HG03045 (cell line): ENCODE measurements around the gene CCDC102A.
A peak's percentile ranks its signal among the peaks of the same experiment; 100 is the strongest.

Source experiments
- ATAC-seq: cut with Tn5 transposase; IDR thresholded peaks from one replicate; pipeline ENCODE4 v1.9.1; 2021; ENCODE audit warnings: mild to moderate bottlenecking, moderate library complexity; ENCODE audit not compliant: unreplicated experiment

The CCDC102A gene

GRCh38 chr16:57525761-57526160 is 10.6 kb downstream of the CCDC102A start:
- ATAC-seq = no peak

GRCh38 chr16:57522960-57523359 is 13.4 kb downstream of the CCDC102A start:
- ATAC-seq = no peak

- peak; percentile 55 for ATAC-seq
These were observed 16.5 kb downstream of the CCDC102A start for GRCh38 chr16:57519796-57520360.

DNA sequence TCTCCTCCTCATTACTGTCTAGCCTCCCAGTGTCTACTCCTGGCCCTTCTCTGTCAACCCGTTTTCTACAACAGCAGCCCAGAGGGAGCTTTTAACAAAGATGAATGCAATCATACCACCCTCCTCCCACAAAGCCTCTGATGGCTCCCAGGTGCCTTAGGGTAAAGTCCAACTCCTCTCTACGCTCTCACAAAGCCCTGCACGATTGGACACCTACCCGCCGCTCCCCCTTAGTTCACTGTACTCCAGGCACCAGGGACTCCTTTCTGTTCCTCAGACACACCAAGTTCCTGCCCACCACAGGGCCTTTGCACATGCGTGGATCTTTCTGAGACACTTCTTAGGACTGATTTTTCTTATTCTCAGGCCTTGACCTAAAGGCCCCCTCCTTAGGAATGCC is 17.4 kb downstream of the CCDC102A start:
- no peak for ATAC-seq

GRCh38 chr16:57518520-57518919 is 17.9 kb downstream of the CCDC102A start:
- ATAC-seq = no peak

DNA sequence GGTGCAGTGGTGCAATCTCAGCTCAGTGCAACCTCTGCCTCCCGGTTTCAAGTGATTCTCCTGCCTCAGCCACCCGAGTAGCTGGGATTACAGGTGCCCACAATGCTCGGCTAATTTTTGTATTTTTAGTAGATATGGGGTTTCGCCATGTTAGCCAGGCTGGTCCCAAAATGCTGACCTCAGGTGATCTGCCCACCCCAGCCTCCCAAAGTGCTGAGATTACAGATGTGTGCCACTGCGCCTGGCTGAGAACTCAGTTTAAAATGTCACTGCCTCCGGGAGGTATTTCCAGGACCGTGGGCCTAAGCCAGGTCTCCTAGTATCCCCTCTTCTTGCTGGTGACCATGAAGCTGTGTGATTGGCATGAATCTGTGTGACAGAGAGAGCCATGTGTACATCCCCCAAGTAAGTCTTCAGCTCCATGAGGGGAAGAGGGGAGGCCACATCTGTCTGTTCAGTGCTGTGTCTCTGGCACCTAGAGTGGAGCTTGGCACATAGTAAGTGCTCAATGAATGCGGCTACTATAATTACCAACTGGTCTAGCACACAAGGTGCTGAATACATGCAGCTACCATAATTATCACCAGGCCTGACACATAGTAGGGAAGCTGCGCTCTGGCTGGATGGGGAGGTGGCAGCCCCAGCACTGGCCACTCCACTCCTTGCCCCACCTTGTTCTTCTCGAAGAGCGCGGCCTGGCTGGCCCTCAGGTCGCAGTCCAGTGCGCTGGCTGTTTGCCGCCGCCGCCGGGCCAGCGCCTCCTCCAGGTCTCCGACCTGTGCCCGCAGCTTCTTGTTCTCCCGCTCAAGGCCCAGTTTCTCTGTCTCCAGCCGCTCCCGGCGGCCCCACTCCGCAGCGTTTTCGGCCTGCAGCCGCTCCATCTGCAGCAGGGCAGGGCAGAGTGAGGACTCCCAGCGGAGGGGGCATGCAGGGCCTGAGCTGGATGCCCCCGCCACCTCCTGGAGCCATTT is 18.7 kb downstream of the CCDC102A start:
- ATAC-seq = no peak

DNA sequence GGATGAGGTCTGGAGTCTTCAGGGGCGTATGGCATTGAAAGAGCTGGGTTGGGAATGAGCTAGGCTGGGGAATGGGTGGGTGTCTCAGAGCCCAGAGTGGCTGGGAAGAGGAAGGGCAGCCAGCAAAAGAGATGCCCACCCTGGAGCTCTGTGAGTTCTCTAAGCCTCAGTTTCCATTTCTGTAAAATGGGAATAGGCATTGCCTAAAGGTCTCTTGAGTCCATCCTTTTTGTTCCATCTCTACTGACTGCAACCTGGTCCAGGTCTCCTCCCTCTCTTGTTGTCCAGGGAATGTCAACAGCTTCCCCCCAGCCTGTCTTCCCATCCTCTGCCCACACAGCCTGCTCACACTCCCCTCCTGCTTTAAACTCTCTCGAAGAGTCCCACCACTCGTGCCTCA is 19.6 kb downstream of the CCDC102A start:
- ATAC-seq = no peak

- no peak for ATAC-seq
These were observed 20.1 kb downstream of the CCDC102A start for GRCh38 chr16:57516176-57516725.

GRCh38 chr16:57514791-57515600 is 21.4 kb downstream of the CCDC102A start:
- ATAC-seq = no peak

DNA sequence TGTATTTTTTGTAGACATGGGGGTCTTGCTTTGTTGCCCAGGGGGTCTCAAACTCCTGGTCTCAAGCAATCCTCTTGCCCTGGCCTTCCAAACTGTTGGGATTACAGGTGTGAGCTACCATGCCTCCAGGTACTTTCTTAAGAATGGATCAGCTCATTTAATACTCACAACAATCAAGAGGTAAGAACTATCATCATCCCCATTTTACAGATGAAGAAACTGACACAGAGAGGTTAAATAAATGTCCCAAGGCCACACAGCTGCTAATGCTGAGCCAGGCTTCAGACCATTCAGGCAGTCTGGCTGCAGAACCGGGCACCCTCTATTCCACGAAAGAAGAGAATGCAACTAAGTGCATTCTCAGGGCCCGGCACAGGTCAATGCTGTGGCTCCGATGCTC is 22.0 kb downstream of the CCDC102A start:
- ATAC-seq = no peak

- no peak for ATAC-seq
These were observed 22.8 kb downstream of the CCDC102A start for GRCh38 chr16:57513371-57514102.

DNA sequence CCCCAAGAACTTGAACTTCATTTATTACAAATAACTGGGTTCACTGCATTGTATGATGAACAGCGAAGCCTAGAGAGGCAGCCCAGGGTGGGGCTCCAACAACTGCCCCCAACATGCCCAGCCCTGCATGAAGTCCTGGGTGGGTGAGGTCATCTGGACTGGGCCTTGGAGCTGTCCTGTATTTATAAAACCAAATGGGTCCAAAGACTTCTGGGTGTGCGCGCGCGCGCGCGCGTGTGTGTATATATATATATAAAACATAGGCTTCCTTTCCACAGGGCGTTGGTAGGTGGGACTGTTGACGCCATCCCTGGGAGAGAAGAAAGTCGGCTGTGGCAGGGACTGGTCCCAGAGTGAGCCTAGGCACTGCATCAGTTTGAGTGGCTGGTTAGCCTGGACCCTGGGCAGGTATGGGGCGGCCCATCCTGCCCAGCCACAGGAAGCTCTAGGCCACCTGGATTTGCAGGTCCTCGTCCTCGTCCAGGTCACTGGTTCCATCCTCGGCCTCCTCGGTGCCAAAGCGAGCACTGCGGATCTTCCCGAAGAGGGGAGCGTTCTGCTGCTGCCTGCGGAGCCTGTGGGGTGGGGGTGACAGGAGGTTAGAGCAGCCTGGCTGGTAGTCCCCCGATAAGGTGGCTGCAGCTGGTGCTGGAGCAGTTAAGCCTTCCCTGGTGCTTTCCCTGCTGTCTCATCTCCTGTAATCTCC is 23.9 kb downstream of the CCDC102A start:
- ATAC-seq = no peak

DNA sequence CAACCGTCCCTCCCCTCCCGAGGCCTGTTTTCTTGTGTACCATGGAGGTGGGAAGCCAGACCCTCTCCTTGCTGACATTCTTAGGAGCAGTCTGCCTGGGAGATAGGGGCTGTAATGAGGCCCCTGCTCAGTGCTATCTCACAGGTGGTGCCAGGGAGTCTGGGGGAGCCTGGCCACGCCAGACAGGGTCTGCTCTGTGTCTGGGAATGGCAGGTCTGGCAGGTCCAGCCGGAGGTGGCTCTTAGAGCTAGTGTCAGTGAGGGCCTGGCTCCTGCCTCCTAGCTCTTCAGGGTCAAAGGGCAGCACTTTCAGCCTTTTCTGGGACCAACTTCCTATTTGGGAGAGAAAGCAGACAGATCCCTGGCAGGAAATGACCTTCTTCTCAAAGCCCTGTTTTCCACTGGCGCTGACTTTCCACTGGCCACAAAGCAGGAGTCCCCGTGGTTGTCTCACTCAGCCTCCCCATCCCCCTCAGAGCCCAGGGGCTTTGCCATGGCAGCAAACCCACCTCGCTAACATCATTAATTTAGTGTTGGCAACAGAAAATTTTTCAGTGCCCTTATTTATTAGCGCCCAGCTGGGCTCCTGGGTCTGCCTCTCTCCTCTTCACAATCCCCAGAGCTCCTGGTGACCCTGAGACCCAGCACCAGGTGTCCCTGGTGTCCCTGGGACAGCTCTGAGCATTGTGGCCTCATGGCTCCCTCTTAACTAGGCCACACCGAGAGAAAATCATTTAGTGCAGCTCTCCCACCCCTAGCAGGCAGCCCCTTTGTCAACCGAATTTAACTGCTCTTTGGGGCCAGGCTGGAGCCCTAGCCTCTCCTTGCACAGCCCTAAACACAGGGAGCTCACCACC is 26.1 kb downstream of the CCDC102A start:
- no peak for ATAC-seq

GRCh38 chr16:57509231-57509923 is 27.0 kb downstream of the CCDC102A start:
- no peak for ATAC-seq

DNA sequence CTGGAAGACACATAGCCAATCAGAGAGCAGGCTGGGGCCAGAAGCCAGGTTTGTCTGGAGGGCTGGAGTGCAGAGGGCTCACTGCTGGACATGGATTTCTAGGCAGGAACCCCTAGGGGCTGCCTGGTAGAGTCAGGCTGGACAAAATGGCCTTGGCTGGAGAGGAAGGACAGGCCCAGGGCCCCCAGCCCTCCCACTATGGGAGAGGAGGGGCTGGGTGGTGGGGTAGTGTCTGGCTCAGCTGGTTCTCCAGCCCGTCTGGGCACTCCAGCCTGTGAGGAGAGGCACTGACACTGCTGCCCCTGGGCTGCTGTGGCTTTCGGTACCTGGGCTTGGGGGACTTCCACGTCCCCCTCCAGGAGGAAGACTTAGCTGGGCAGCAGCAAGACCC is 28.3 kb downstream of the CCDC102A start:
- ATAC-seq = no peak

DNA sequence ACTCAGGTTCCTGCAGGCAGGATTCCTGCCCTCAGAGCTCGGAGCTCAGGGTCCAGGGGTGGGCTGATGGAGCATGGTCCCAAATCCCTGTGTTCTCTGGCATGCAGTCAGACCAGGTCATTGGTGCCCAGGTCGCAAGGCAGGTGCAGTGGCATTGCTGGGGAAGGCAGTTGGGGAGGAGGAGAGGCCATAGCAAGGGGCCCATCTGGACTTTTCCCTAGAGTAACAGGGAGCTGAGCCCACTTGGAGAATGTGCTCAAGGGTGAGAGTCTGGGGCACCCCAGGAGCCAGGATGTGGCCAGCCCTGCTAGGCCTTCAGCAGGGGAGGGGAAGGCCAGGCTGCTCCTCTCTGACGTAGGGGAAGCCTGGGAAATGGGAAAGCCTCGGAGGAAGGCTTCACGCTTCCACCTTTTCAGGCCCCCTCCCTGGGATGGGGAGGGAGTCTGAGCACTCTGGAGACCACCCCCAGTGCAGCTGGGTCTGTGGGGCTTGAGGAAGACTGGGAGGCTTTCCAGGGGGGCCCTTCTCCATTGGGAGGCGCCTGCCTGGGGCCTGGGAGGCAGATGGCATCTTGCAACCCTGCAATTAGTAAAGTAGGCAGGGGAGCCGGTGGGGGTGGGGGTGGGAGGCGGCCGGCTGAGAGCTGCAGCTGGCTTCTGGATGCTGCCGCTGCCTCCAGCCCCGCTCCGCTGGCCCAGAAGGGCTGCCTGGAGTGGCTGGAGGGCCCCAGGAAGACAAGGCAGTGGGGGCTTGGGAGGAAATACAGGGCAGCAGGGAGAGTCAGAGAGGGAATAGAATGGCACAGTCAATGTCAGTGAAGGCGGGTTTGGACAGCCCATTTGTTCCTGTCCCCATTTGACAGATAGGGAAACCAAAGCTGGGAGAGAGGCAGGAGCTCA is 29.0 kb downstream of the CCDC102A start:
- no peak for ATAC-seq

DNA sequence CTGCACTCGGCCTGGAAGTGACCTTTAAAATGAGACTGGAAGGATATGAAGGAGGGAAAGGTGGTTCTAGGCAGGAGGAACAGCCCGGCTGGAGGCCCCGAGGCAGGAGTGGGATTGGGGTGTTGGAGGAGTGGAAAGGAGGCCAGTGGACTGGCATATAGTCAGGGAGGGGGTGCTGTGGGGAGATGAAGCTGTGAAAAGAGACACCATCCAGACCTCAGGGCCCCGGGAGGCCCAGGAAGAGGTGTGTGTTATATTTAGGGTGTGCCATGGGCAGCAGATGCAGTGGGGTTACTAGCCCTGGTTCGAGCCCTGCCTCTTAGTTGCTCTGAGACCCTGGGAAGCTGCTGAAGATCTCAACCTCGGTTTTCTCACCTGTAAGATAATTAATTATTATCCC is 31.2 kb downstream of the CCDC102A start:
- no peak for ATAC-seq
